Measurements from ENCODE around the gene GRIN2C. TPM values are rescaled to one million over a fixed set of nuclear protein-coding genes. Genes with fewer than 3 reads are reported as not detected.

The GRIN2C gene
- total RNA-seq, 2 donors from 2014 or later, result 3.6 TPM; not detected in 1

GRCh38 chr17:74799097-74799496 is 60.6 kb downstream of the GRIN2C start:
- Histone ChIP-seq H3K4me3 (no peak overlapping the region), H3K4me1 (replicated peaks) (no peaks in the 10 kb centered on the region), H3K9me3 (no peaks in the 10 kb centered on the region), H3K27ac (no peak overlapping the region), H3K27me3 (replicated peaks; ENCODE audit: insufficient read depth) (no peaks in the 10 kb centered on the region), H3K36me3 (no peaks in the 10 kb centered on the region)
- no peak for DNase-seq (ENCODE audit: low spot score)
- intact Hi-C loops (cut with DNase I), result no loop called here
- TF ChIP-seq POLR2AphosphoS5 (IDR thresholded peaks at IDR 0.05) (no peak), POLR2A (IDR thresholded peaks at IDR 0.05) (no peak), CTCF (IDR thresholded peaks at IDR 0.05) (no peak)
- WGBS, result 93% methylated on average over 14 of the region's 14 CpGs

- H3K36me3 ChIP-seq, result no peaks in the 10 kb centered on the region
- intact Hi-C loops (cut with DNase I), result no loop called here
- DNase-seq (ENCODE audit: low spot score), result no peak
- TF ChIP-seq POLR2AphosphoS5 (IDR thresholded peaks at IDR 0.05) (no peak), POLR2A (IDR thresholded peaks at IDR 0.05) (no peak), CTCF (IDR thresholded peaks at IDR 0.05) (no peak)
- WGBS, result 84% methylated on average over 8 of the region's 8 CpGs
- H3K27ac ChIP-seq, result no peak overlapping the region
- H3K27me3 ChIP-seq (replicated peaks; ENCODE audit: insufficient read depth), result no peaks in the 10 kb centered on the region
- H3K4me3 ChIP-seq, result no peak overlapping the region
- H3K4me1 ChIP-seq (replicated peaks), result no peaks in the 10 kb centered on the region
- H3K9me3 ChIP-seq, result no peaks in the 10 kb centered on the region
These were observed 61.4 kb downstream of the GRIN2C start for GRCh38 chr17:74798239-74798707.

GRCh38 chr17:74797824-74798223 is 61.9 kb downstream of the GRIN2C start:
- 95% methylated on average over 4 of the region's 4 CpGs for WGBS
- no peak for DNase-seq (ENCODE audit: low spot score)
- TF ChIP-seq POLR2AphosphoS5 (IDR thresholded peaks at IDR 0.05), result no peak
- TF ChIP-seq POLR2A (IDR thresholded peaks at IDR 0.05), result no peak
- TF ChIP-seq CTCF (IDR thresholded peaks at IDR 0.05), result no peak
- no peaks in the 10 kb centered on the region for H3K27me3 ChIP-seq (replicated peaks; ENCODE audit: insufficient read depth)
- no peaks in the 10 kb centered on the region for H3K4me1 ChIP-seq (replicated peaks)
- no peaks in the 10 kb centered on the region for H3K9me3 ChIP-seq
- intact Hi-C loops (cut with DNase I), result no loop called here
- H3K36me3 ChIP-seq, result no peaks in the 10 kb centered on the region
- no peak overlapping the region for H3K27ac ChIP-seq
- no peak overlapping the region for H3K4me3 ChIP-seq

GRCh38 chr17:74796866-74797265 is 62.8 kb downstream of the GRIN2C start:
- no peak for TF ChIP-seq CTCF (IDR thresholded peaks at IDR 0.05)
- TF ChIP-seq POLR2A (IDR thresholded peaks at IDR 0.05), result no peak
- TF ChIP-seq POLR2AphosphoS5 (IDR thresholded peaks at IDR 0.05), result no peak
- 81% methylated on average over 6 of the region's 6 CpGs for WGBS

GRCh38 chr17:74796211-74796610 is 63.5 kb downstream of the GRIN2C start:
- Histone ChIP-seq H3K27me3 (replicated peaks; ENCODE audit: insufficient read depth) (no peaks in the 10 kb centered on the region), H3K4me3 (no peak overlapping the region), H3K4me1 (replicated peaks) (no peaks in the 10 kb centered on the region), H3K9me3 (no peaks in the 10 kb centered on the region), H3K36me3 (no peaks in the 10 kb centered on the region), H3K27ac (no peak overlapping the region)
- DNase-seq (ENCODE audit: low spot score), result no peak
- WGBS, result 89% methylated on average over 4 of the region's 4 CpGs
- TF ChIP-seq CTCF (IDR thresholded peaks at IDR 0.05), result no peak
- no peak for TF ChIP-seq POLR2A (IDR thresholded peaks at IDR 0.05)
- TF ChIP-seq POLR2AphosphoS5 (IDR thresholded peaks at IDR 0.05), result no peak
- intact Hi-C loops (cut with DNase I), result no loop called here

More at GRCh38 chr17:74796866-74797265, 62.8 kb downstream of the GRIN2C start:
- Histone ChIP-seq H3K27ac (no peak overlapping the region), H3K4me3 (no peak overlapping the region), H3K4me1 (replicated peaks) (no peaks in the 10 kb centered on the region), H3K27me3 (replicated peaks; ENCODE audit: insufficient read depth) (no peaks in the 10 kb centered on the region), H3K9me3 (no peaks in the 10 kb centered on the region), H3K36me3 (no peaks in the 10 kb centered on the region)
- intact Hi-C loops (cut with DNase I), result no loop called here
- no peak for DNase-seq (ENCODE audit: low spot score)

Data from prostate gland (tissue), 2 donors.